GM21723 (cell line): ENCODE measurements around the gene MAS1L.
"Not testable (repeated sequence)": the region's sequence is repeated elsewhere in the genome, so short reads cannot be mapped to it uniquely, and the experiment has no call there.

Source experiments
- ATAC-seq: cut with Tn5 transposase; IDR thresholded peaks from one replicate; pipeline ENCODE4 v1.9.1; 2021; ENCODE audit warnings: mild to moderate bottlenecking, moderate library complexity; ENCODE audit not compliant: unreplicated experiment

The MAS1L gene

DNA sequence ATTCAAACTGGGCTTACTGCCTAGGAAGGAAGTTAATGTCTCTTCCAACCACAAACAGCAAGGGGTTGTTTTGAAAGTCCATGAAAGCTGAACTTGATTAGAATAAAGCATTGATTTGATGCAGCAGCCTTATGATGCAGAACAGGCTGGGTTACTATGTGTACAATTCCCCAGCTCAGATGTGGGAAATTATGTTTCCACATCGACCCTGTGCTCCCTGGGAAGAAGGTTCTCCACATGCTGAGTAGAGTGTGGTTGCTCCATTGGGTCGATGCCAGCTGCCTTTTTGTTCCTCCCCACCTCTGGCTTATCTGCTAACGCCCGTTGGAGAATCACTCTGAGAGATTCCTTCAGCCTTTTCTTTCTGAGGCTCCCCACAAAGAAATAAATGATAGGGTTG, 1.2 kb downstream of the MAS1L start:
- no peak for ATAC-seq

DNA sequence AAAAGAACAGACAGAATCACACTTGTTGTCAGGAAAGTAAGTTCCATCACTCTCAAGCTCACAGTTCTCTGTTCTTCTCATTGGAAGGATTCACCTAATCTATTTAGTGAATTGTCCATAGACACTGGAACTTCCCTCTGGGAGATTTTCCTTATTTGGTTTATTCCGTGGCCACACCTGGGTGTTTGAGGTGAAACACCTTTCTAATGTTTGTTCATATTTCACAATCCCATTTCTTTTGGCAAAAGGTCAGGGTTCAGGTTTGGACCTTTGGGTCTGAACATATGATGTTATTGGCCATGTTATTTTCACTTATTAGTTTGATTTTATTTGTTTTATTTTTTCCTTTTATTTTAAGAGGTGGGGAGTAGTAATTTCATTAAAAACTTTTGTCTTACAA, 4.0 kb downstream of the MAS1L start:
- ATAC-seq, result no peak

DNA sequence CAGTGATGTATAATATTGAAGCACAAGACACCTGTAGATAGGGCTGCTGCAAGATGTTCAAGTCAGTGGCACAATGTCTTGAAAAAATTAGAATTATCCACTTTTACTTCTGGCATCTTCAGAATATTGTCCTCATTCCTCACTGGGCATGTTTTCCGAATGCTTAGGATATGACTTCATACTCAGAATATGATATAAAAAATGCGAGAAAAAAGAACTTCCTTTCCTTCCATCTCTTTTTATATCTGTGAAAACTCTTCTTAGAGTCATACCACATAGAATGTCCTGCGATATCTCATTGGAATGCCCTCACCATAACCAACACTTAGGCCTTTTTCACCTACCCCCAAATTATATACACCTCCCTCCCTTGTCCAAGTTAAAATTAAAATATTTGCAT, 4.6 kb downstream of the MAS1L start:
- no peak for ATAC-seq

DNA sequence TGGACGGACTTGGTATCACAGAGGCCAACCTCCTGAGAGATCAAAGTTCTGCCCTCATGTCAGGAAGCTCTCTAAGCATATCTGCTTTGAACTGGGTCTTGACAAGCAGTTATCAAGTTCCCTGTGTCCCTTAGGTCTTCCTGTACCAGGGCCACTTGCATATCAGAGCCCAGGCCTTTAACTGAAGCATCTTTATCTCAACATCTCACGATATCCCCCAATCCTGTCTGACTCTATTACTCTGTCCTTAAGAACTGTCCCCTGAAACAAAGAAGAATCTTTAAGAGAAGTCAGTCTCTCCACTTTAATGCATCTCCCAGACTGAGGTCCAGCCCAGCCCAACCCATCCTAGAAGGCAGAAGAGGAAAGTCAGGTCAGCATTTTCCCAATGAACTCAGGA, 8.2 kb downstream of the MAS1L start:
- ATAC-seq, result no peak

DNA sequence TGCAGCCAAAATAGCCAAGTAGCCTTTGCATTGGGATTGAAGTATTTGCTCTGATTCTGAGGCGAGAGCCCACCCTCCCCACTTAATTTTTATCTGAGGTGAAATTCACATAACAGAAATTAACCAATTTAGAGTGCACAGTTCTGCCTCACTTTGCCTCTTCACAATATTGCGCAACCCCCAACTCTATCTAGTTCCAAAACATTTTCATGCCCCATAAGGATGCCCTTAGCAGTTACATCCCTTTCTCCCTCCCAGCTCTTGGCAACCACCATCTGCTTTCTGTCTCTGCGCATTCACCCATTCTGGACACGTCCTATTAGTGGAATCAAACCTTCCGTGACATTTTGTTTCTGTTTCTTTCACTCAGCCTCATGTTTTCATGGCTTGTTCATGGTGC, 9.0 kb downstream of the MAS1L start:
- ATAC-seq, result no peak

DNA sequence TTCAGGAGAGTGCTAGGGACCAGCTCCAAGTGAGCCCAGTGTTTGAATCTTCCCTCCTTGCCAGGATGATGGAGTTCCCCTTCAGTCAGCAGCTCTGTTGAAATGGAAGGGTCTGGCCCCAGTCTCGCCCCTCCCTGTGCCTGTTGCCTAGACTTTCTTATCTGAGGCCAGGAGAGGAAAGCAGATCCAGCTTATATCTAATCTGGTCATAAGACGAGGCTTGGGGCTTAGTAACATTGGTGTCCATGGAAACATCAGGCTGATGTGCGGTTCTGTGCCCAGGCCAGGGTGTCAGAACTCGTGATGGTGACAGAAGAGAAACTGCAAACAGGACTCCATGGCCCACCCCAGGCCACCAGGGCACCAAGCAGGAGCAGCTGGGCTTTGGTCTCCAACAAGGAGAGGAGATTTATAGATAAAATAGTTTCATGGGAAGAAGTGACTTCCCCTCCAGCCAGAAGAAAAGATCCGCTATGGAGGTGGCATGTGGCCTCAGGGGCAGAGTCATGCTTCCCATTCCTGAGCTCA, 9.8 kb downstream of the MAS1L start:
- no peak for ATAC-seq

DNA sequence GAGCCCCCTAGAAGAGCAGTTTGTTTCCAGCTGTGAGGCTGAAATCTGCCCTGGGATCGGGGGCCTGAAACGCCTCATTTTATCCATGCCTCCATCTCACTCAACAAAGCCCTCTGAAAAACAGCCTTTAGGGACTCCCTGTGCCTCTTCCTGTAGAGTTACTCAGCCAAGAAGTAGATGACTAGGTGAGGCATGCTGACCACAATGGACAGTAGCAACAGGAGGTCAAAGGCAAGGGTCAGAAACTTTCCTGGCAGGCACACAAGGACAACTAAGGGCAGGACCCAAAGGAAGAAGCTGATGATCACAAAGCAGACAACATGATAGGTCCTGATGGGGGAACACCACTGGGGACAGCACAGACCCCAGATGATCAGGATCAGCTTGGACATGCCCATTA, 12.8 kb downstream of the MAS1L start:
- ATAC-seq, result no peak

DNA sequence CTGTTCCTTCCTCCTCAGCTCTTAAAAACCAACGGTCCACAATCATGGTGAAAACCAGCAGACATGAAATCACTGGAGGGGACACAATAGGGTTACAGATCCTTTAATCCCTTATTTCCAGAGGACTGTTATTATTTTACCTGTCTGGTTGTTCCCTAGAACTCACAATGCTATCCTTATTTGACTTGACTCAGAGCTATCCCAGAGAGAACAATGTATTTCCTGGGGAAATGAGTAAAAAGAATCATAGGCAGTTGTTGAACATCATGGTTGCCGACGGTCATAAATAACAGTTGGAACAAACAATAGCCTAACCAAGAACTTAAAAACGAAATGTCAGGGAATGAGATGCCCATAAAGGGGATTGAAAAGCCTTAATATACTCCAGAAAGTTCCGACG, 21.5 kb downstream of the MAS1L start:
- ATAC-seq, result no peak

DNA sequence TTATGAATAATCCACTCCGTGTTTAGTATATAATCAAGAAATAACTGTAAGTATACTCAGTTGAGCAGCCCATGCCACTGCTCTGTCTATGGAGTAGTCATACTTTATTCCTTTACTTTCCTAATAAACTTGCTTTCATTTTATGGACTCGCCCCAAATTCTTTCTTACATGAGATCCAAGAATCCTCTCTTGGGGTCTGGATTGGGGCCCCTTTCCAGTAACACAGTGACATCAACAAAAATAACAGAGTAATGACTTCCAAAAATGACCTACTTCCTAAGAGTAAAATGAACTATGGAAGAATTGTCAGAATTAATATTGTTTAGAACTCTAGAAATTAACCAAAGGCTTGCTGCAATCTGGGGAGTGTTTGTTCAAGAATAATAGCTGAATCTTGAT, 22.0 kb downstream of the MAS1L start:
- no peak for ATAC-seq

DNA sequence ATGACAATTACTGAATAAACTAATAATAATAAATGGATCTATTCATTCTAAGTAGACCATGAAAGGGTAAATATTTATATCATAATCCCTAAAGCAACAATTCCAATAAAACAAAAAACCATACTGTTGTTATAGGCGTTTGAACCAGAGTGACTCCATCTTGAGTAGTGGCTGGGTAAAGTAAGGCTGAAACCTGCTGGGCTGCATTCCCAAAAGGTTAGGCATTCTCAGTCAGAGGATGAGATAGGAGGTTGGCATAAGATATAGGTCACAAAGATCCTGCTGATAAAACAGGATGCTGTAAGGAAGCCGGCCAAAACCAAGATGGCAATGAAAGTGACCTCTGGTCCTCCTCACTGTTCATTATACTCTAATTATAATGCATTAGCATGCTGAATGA, 22.5 kb downstream of the MAS1L start:
- no peak for ATAC-seq

DNA sequence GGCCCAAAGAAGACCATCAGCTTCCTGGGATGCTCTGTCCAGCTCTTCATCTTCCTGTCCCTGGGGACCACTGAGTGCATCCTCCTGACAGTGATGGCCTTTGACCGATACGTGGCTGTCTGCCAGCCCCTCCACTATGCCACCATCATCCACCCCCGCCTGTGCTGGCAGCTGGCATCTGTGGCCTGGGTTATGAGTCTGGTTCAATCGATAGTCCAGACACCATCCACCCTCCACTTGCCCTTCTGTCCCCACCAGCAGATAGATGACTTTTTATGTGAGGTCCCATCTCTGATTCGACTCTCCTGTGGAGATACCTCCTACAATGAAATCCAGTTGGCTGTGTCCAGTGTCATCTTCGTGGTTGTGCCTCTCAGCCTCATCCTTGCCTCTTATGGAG, 25.7 kb downstream of the MAS1L start:
- no peak for ATAC-seq

DNA sequence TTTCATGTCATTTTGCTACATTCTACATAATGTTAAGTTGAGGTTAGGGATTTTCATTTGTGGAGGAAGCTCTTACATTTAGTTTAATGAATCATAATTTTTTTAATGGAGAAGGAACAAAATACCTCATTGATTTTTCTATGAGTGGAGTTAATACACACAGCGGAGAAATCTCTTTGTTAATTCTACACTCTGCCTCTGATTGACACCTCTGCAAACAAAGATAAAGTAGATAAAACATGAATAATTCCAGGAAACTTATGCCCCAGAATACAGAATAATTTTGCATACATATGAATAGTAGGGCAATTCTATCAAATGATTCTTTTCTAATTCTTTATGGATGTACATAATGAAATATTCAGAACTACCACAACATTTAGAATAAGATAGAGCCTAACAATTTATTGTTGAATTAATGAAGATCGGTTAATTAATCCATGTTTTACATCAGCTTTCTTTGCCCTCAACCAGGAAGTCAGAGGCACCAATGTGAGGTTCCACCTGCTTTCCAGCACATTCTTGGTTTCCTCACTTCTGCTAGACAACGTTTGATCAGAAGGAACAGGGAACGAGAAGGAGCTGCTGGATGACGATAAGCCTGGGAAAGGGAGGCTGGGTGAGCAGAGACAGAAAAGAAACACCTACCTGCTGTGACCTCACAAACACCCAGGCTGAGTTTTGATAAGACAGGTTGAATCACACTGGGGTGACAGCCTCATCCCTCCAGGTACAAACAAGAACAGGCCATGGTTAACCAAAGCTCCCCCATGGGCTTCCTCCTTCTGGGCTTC, 26.5 kb downstream of the MAS1L start:
- ATAC-seq, result no peak

DNA sequence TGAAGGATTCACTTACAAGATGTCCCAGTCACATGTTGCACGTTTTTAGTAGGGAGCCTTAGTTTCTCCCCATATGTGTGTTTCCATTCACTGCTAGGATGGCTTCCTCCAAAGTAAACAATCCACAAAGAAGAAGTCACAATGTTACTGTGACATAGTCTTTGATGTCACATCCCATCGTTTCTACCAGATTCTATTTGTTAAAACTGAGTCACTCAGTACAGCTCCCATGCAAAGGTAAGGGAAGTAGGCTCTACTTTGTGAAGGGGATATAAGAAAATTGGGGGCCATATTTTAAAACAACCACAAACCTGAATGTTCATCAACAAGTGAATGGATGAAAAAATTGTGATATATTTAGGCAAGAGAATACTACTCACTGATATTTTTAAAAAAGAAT, 30.8 kb downstream of the MAS1L start, which contains the start of the genes OR11A1 and OR2H1:
Gene OR11A1 (minus strand): TSS at position 101 of the 400 bp plus-strand sequence. CDS start 29,430 bp downstream, outside the sequence.
Gene OR2H1 (plus strand): TSS at position 185 of the 400 bp plus-strand sequence. CDS start 4,615 bp downstream, outside the sequence.
- no peak for ATAC-seq

DNA sequence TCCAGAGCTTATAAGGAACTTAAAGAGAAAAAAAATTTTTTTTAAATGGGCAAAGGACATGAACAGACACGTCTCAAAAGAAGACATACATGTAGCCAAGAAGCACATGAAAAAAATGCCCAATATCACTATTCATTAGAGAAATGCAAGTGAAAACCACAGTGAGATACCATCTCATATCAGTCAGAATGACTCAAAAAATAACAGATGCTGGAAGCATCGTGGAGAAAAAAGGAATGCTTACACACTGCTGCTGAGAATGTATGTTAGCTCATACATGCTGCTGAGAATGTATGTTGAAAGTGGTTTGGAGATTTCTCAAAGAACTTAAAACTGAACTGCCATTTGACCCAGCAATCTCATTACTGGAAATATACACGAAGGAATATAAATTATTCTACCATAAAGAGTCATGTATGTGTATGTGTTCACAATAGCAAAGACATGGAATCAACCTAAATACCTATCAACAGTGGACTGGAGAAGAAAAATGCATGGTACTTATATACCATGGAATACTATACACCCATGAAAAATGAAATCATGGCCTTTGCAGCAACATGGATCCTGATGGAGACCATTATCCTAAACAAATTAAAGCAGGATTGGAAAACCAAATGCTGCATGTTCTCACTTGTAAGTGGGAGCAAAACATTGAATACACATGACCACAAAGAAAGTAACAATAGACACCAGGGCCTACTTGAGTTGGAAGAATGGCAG, 36.1 kb downstream of the MAS1L start:
- no peak for ATAC-seq

DNA sequence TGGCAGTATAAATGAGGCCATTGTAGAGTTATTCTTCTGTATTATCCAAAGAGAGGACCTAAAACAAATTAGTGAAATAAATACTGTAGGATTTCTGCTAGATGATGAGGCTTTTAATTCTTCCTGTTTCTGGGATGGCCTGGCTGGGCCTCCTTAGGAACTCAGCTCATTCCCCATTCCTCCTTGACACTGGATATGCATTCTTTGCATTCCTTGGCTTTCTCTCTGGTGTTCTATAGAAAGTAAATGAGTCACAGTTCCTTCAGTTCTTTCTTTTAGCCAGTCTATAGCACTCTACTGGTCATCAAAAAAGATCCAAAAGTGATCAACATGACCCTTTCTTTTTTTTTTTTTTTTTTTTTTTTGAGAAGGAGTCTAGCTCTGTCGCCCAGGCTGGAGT, 40.1 kb downstream of the MAS1L start:
- ATAC-seq, result no peak

DNA sequence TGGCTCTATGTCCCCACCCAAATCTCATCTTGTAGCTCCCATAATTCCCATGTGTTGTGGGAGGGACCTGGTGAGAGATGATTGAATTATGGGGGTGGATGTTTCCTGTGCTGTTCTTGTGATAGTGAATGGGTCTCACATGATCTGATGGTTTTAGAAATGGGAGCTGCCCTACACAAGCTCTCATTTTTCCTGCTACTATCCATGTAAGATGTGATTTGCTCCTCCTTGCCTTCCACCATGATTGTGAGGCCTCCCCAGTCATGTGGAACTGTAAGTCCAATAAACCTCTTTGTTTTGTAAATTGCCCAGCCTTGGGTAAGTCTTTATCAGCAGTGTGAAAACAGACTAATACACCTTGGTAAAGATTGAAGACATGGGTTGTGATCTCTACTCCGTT, 43.7 kb downstream of the MAS1L start:
- ATAC-seq, result not testable (repeated sequence)

DNA sequence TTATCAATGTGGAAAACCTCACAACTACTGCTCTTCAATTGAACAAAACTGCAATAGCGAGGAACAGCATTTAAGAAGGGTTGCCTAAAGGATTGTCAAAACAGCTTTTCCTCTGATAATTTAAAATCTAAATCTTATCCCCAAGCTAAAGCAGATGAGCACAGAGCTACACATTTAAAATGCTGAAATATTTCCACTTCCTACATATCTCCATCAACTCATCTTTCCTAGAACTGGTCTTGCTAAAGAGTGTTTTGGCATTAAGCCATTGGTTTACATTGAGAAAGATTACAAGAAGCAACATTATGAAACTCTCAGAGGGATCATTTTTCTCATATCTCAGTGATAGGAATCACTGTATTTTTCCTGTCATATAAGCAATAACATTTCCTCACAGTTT, 45.0 kb downstream of the MAS1L start:
- no peak for ATAC-seq

DNA sequence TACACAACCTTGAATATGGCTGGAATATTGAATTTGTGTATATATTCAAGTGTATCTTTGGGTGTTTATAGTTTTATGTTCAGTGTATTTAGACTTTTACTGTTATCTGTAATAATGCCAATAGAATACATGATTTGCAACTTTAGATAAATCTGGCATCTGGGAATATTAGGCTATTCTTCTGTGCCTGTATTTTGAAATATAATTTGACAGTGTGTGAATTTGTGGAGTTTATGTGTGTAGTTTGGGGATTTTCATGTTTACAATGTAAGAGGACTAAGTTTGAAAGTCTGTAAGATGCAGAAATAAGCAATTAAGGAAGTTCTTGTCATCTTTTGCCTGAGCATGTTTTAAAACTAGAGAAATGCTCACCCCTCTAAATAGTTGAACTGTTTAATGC, 48.8 kb downstream of the MAS1L start, which contains the start of gene OR10C1:
Gene OR10C1 (plus strand): TSS at position 301 of the 400 bp plus-strand sequence. CDS start 710 bp downstream, outside the sequence.
- ATAC-seq, result no peak

DNA sequence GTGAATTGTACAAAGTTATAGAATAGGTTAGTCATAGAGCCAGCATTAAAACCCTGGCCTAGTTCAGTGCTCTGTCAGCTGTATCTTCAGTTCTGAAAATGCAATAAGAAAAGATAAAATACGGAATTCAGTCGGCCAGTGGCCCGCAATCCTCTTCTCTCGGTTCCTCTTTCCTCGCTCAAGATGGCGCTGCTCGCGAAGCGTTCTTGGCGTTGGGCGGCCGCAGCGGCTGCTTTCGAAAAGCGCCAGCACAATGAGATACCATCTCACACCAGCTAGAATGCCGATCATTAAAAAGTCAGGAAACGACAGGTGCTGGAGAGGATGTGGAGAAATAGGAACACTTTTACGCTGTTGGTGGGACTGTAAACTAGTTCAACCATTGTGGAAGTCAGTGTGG, 51.0 kb downstream of the MAS1L start:
- ATAC-seq, result not testable (repeated sequence)
